A204.1 (cell line): Measurements from ENCODE around the gene GPNMB.
"Not testable (repeated sequence)": the region's sequence is repeated elsewhere in the genome, so short reads cannot be mapped to it uniquely, and the experiment has no call there.

Experiments used
- FAIRE-seq: peaks from 2 replicates; lab custom pipeline; 2012; peaks lifted over from hg19 to GRCh38; lab: Jason Lieb, UNC

GPNMB gene

DNA sequence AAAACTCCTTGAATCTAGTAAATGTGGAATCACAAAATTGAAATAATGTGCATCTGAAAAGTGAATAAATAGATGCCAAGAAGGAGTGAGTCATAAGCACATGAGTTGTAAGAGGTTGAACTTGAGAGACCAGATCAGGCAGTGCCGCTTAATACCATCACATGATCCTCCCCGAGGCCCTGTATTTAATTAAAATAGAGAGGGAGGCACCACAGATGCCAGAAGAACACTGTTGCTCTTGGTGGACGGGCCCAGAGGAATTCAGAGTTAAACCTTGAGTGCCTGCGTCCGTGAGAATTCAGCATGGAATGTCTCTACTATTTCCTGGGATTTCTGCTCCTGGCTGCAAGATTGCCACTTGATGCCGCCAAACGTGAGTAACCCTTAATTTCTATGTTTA is at the start of gene GPNMB:
Gene GPNMB (plus strand): TSS at position 221 of the 400 bp plus-strand sequence. CDS start 83 bp downstream, at position 304.
- no peak for FAIRE-seq

DNA sequence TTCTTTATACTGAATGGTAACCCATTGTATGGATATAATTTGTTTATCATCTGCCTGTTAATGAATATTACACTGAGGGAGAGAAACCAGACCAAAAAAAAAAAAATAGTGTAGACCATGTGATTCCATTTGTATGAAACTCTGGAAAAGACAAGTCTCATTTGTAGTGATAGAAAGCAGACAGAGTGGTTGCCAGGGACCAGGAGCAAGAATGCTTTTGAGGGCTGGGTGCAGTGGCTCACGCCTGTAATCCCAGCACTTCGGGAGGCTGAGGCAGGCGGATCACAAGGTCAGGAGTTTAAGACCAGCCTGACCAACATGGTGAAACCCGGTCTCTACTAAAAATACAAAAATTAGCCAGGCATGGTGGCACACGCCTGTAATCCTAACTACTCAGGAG is 48.8 kb upstream of the GPNMB start:
- FAIRE-seq: not testable (repeated sequence)

GRCh38 chr7:23200331-23200730 is 46.2 kb upstream of the GPNMB start:
- FAIRE-seq: no peak

DNA sequence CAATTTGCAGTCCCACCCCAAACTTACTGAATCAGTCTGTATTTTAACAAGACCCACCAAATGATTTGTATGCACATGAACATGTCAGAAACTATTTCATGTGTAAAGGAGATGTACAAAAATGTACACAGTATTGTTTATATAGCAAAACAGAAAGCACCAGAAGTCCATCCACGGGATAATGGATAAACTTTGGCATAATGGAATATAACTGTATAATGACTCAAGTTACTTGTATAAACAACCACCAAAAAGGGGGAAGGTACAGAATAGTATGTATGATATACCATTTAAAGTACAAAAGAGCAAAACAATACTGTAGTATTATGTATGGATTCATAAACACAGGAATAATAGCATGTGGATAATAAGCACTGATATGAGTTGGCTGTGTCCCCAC is 42.3 kb upstream of the GPNMB start:
- no peak for FAIRE-seq

DNA sequence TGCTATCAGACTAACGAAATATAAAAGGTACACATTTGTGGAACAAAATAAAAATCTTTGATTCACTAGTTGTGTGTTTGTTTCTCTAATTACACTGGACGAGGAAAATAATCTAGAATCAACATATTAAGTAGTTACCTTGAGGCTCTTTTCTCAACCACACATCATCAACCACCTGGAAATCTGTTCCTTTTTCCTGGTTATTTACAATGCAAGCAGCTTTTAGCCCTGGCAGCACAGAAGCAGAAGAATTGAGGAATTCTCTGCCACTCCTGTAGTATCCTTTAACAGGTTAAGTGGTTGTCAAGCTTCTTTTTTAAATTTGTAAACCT is 41.0 kb upstream of the GPNMB start:
- no peak for FAIRE-seq

DNA sequence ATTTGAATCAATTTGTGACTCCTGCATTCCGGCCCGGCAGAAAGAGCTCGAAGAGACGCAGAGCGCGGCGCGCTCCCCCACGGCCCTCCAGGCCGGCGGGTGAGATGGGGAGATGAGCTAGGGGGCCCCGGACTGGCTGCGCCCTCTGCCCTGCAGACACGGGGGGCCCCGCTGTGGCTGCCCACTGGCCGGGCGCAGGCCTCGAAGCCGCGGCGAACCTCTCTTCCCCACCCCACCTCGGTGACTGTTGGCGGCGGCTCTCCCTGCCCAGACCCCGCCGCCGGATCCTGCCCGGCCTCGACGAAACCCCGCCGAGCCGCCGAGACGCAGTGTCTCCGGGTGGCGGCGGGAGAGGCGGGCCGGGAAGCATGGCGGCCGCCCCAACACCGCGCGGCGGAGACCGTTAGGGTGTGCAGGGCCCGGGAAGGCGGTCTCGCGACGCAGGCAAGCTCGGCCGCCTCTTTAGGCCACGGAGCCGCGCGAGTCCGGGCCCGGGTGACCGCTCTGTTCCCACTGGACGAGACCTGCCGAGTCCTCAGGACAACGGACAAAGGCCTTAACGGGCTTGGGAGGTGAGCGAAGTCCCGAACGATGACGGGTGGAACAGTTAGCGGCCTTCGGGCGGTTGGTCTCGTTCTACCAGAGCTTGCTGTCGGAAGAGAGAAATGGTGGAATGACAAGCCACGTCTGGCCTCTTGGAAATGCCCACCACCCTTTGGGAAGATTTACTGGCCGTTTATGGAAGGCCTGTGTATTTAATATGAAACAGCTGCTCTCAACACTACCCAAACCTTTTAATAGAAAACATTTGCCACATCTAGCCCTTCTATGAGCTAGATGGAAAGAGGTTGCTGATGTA is 40.4 kb upstream of the GPNMB start:
- FAIRE-seq: no peak

GRCh38 chr7:23207021-23207420 is 39.6 kb upstream of the GPNMB start:
- no peak for FAIRE-seq

DNA sequence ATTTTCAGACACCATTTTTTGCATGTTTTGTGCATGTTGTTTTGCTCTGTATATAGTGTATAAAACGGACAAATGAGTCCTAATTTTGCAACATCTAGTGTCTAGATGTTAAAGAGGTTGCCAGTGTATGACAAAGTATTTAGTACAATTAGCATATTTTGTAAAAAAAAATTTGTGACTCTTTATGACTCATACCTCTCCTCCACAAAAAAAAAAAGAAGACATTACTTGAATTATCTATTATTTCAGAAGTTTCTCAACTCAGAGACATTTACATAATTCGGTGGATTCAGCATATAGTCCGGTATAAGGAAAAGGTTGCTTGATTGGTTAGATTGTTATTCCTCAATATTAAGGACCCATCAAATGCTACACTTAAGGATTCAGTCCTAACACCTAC is 38.7 kb upstream of the GPNMB start:
- no peak for FAIRE-seq

DNA sequence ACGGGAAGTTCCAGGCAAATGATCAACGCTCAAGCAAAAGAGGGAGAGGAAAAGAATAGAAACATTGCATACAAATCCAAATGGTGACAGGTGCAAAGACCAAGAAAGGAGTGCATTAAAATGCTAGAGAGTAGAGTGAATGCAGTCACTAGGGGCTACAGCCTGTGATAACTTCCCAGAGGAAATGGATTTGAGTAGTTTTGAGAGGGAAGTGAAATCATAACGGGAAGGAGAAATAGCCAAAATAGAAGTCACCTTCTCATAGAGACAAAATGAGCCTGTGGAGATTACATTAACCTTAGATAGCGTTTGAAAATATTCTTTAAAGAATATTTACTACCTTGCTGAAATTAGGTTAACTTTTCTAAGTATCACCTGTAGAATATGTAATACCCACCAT is 38.3 kb upstream of the GPNMB start:
- FAIRE-seq: no peak

- FAIRE-seq: no peak
Measured at GRCh38 chr7:23210506-23210905, 36.1 kb upstream of the GPNMB start.

DNA sequence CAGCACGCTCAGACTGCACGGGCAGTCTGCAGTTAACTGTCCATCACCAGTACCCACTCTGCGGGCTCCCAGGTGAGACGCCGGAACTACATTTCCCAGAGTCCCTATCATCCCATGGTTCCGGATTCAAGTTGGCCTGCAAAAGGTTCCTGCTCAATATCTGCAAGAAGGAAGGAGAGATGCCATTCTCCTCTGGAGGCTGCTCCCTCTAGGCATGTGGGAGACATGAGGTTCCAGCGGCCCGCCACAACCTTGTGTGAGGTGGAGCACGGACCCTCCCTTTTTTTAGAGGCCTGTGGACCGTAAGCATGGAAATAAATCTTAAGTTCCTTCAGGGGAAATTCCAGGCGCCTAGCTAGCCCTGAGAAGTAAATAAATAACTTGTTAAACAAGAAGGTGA is 35.0 kb upstream of the GPNMB start:
- FAIRE-seq: no peak

GRCh38 chr7:23212395-23212794 is 34.2 kb upstream of the GPNMB start:
- FAIRE-seq: no peak

- no peak for FAIRE-seq
Measured at GRCh38 chr7:23212841-23213240, 33.7 kb upstream of the GPNMB start.

DNA sequence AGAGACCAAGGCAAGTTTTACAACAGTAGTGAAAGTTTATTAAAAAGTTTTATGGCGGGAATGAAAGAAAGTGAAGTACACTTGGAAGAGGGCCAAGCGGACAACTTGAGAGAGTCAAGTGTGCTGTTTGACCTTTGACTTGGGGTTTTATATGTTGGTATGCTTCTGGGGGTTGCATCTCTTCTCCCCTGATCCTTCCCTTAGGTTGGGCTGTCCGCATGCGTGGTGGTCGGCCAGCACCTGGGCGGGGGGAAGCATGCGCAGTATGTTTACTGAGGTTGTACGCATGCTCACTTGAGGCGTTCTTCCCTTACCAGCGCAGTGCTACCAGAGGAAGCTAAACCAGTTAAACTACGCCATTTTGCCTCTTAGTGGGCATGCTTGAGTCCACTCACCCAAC is 32.8 kb upstream of the GPNMB start:
- no peak for FAIRE-seq

DNA sequence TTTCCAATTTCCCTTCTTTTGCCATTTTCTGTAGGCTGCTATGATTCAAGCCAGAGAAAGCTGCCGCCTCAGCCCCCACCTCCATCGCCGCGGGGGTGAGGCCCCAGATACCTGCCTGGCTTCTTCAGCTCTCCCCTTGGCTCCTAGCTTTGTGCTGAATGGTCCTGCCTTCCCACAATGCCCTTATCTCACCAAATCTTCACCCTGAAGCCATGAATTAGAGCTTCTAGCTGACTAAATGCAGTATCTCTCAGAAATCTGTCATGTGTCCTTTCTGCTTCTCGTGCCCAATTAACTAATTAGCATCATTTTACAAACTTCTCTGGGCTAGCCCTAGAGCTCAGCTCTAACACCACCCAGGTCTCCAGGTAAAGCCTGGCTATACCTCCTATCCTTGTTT is 32.2 kb upstream of the GPNMB start:
- FAIRE-seq: no peak

DNA sequence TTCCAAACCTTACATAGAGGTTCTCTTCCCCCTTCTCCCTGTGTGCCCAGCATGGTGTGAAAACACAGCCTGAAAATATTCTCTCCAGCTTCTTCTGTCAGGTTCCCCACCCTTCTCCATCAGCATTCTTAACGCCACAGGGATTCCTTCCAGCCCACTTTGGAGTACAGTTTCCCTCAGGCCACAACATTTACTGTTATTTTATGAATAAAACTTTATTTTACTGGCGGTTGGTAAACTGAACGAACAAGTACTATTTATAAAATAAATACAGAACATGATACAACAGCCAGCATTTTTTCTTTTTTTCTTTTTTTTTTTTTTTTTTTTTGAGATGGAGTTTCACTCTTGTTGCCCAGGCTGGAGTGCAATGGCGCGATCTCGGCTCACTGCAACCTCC is 31.6 kb upstream of the GPNMB start:
- no peak for FAIRE-seq

GRCh38 chr7:23216021-23216420 is 30.6 kb upstream of the GPNMB start:
- no peak for FAIRE-seq

GRCh38 chr7:23218196-23218595 is 28.4 kb upstream of the GPNMB start:
- no peak for FAIRE-seq

- no peak for FAIRE-seq
Measured at GRCh38 chr7:23220690-23221305, 25.8 kb upstream of the GPNMB start.

GRCh38 chr7:23222439-23223030 is 24.0 kb upstream of the GPNMB start:
- no peak for FAIRE-seq

DNA sequence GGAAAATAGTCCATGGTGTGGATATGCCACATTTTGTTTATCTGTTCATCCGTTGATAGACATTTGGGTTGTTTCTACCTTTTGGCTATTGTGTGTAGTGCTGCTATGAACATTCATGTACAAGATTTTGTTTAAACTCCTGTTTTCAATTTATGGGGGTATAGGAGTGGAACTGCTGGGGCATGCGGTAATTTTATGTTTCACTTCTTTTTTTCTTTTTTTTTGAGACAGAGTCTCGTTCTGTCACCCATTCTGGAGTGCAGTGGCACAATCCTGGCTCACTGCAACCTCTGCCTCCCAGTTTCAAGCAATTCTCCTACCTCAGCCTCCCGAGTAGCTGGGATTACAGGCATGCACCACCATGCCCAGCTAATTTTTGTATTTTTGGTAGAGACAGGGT is 22.2 kb upstream of the GPNMB start:
- not testable (repeated sequence) for FAIRE-seq

GRCh38 chr7:23226844-23227450 is 19.6 kb upstream of the GPNMB start:
- no peak for FAIRE-seq

GRCh38 chr7:23228412-23228811 is 18.2 kb upstream of the GPNMB start:
- no peak for FAIRE-seq
